ENCODE data around the gene CDC42SE2.
"Not testable (repeated sequence)": the region's sequence is repeated elsewhere in the genome, so short reads cannot be mapped to it uniquely, and the experiment has no call there.

CDC42SE2 gene

DNA sequence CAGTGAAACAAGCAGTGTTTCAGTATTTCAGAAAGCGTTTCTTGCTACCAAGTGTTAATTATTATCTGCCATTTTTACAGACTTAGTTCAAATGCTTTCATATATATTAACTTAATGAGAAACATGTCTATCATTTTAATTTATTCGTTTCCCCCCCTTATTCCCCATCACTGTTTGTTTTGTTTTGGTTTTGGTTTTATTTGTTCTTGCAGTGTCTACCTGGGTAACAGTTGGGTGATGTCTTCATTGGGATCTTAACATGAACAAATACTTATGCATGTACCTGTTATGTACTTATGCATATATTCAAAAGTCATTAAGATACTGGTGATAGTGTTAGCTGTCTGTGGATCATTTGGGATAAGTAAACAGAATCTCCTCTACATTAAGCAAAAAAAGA lies 108.0 kb downstream of the CDC42SE2 start:
- DNase-seq = no peak

DNA sequence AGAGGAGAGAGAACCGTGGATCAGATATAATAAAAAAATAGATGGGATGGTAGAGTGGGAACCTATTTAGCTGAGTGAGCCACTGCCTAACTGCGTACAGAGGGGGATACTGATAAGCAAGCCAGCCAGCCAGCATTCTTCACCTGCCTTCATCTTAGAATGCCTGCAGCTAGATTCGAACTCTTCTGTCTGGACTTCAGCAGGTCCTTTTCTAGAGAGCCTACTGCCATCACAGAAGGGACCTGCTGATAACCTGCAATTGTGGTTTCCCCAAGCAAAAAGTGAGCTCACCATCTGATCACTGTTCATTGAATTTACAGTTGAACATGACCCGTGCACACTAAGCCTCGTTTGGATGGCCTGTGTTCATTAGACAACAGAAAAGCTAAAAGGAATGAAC lies 109.4 kb downstream of the CDC42SE2 start:
- no peak for DNase-seq

DNA sequence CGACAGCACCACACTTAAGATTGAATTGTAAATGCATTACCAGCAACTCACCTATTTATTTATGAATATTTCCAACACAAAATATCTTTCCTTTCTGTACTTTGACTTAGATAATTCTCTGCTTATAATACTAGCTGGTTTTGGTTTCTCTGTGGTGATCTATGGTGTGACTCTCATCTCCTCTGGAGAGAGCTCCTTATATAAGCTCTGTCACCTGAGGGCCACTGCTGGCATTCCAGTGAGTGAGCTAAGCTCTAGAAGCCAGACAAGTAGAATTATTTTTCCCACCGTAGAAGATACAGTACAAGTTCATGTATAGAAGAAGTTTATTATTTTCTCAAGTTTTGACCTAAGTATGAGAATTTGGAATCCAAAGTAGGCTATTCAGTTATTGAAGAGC lies 111.5 kb downstream of the CDC42SE2 start:
- no peak for DNase-seq

DNA sequence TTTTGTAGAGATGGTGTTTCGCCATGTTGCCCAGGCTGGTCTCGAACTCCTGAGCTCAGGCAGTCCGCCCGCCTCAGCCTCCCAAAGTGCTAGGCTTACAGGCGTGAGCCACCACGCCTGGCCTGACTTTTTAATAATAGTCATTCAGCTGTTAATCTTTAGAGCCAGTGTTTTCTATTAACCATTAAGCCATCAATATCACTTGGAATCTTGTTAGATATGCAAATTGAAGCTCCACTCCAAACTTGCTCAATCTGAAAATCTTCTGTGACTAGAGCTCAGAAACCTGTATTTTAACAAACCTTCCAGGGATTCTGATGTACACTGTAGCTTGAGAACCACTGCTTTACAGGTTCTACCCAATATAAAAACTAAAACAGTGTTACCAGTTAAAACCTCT lies 113.5 kb downstream of the CDC42SE2 start:
- no peak for DNase-seq

DNA sequence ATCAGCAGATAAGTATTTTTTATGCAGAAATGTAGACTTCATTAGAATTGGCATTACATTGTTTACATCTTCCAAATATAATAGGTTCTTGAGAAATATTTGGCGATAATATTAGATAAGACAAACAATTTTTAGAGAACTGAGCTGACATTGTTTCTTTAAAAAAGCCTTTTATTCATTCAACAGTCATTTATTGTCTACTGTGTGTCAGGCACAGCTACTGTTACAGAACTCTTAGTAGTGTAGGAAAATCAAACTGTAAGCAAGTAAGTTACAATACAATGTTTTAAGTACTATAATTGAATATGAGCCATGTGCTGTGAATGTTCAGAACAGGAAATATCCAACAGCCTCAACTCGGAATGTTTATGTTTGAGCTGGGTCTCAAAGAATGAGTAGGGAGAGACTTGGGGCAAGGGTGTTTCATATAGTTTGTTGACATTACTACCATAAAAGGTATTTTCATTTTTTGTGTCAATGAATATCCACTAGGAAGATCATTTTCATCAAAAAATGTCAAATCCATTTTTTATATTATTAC lies 114.0 kb downstream of the CDC42SE2 start:
- DNase-seq = no peak

DNA sequence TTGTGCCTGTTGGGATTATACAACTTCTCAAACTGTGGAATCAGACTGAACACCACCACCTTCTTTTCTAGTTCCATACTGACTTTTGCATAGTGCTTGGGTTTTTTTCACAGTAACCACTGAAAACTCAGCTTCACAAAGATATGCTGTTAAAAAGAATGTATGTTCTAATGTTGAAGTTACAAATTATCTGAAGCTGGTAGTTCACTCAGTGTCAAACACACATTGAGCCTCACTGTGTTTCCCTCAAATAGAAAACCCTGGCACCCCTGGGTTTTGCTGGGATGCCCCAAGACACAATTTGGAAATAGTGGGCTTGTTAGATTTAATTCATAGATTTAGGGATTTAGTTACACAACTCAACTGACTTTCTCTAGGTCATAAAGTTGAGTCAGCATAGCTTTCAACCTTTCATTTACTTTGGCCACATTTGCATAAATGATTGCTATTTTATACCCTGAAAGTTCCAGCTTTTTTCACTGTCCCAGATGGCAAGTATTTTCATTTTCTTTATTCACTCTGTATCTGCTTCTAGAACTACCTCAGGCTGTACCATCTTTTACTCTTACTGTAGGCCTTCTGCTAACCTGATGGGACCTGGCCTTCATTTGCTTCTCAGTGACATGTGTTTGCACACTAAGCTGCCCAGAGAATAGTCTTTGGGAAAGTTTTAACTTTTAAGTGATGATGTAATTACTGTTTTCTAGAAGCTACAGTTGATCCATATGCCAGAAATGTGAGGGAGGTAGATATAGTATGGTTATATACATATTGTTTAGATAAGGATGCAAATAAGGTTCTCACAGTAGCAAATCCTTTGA lies 115.1 kb downstream of the CDC42SE2 start:
- DNase-seq = no peak

DNA sequence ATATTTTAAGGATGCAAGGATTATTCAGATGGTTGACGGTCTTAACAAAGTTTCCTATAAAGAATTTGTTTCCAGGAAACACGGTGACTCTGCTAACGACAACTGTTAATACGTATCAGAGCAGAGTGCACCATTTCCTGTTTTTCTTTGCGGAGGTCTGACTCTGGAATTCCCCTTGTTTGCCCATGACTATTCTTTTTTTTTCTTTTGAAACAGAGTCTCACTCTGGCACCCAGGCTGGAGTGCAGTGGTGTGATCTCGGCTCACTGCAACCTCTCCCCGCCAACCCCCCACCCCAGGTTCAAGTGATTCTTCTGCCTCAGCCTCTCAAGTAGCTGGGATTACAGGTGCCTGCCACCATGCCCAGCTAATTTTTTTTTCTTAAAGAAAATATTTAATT lies 115.9 kb downstream of the CDC42SE2 start:
- no peak for DNase-seq

DNA sequence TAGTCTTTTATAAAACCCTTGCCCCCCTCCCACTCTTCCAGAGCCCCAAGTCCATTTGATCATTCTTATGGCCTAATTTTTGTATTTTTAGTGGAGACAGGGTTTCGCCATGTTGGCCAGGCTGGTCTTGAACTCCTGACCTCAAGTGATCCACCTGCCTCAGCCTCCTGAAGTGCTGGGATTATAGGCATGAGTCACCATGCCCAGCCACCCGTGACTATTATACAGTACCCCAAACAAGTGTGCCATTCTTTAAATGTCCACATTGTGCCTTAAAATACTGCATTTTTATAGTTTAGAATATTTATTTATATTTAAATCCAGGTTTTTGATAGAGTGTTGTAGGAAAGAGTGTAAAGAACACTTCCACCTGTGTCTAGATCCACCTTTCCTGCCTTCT lies 116.4 kb downstream of the CDC42SE2 start:
- not testable (repeated sequence) for DNase-seq

DNA sequence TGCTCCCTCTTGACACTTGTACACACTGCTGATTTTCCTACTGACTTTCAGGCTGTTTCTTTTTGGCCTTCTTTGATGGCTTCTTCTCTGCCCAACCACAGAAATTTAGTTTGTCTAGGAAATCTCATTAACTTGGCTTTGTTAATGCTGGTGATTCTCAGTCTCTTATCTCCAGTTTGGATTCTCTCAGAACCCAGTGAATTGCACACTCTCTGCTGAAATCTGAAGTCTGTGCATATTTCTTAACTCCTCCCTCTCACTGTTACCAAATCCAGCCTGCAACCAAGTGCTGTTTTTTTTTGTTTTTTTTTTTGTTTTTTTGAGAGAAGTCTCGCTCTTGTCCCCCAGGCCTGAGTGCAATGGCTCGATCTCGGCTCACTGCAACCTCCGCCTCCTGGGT lies 117.2 kb downstream of the CDC42SE2 start:
- DNase-seq = no peak

DNA sequence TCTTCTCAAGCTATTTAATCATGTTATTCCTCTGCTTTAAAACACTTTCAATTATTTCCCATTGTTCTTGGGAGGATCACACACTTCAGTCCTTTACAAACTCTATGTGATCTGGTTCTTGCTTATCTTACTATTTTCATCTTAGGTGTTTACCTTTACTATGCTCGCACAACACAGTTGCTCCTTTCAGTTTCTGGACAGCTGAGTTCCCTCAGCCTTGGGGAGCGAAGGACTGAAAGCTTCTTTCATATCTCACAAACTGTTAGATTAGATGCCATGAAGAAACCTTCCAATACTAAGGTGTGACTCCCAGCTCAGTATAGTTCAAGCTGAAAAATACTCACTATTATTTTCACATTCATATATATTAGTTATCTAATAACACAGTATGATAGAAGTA lies 117.9 kb downstream of the CDC42SE2 start:
- DNase-seq = no peak

DNA sequence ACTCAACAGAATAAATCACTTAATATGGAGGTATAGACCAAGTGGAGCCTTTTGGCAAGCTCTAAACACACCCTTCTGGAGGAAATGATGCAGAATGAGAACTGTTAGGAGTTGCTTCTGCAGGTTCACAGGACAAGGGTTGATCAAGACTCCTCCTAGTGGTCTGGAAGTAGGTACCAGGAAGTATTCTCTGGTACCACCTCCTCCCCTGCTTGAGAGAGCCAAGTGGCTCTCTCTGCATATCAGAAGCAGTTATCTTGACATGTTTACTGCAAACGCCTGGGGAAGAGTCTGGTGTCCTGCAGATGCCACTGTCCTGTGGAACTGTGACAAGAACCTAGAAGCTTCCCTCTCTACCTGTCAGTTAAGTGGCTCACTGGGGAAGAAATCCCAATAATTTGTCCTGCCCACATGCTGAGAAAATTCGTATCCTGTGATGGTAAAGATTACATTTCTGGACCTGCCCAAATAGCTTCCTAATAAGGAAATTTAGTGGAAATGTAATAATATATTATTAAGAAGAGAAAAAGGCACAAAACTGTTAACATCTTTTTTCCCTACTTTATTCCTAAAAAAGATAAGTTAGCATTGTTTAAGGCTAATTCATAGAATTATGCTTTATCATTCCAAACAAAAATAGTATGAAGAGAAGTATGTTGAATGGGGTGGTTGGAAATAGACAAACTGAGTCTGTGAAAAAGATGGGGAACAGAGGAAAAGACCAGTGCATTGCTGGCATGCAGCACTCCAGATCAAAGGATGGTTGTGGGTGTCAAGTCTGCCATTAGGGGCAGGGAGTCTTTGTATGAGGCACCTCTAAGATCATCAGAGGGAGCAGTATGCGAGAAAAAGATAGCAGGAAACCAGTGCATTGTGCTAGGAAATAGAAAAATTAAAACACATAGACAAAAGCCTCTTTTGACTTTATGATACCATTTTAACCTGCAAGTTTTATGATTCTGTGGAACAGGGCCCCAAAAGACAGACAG lies 118.8 kb downstream of the CDC42SE2 start:
- peak; percentile 10 for DNase-seq

DNA sequence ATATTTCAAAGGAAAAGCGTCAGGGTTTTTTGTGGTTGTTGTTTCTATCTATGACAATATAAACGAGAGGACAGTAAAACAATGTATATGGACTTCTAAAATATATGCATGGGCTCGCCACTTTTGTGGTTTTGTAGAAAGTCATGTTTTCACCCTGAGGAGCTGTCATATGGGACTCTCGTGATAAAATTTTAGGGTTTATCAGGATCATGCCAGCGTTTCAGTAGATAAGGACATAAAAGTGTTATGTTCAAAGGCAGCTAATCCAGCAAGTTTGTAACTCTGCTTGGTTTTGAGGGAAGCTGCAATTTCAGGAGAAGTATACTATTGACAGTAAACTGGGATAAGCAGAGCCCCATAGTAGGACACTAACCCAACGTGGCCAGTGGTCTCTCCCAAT lies 120.3 kb downstream of the CDC42SE2 start:
- DNase-seq = no peak

DNA sequence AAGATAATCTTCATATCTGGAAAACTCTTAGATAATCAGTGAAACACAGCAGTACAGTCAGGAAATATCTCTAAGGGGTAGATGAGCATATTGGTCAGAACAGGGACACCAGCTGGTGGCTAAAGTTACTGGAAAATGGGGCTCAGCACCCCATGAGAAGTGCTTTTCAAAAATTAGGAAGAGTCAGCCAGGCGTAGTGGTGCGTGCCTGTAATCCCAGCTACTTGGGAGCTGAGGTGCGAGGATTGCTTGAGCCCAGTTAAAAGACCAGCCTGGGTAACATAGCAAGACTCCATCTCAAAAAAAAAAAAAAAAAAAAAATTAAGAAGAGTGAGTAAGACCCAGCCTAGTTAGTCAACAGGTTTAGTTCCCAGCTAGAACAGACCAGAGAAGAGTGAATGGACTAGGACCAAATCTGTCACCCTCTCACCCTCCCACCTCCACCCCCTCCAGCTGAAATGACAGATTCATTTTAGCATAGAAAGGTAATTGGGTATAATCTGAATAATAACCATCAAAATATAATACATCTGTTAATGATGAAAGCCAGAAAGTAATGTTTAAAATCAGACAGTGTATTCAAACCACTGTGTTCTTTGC lies 120.9 kb downstream of the CDC42SE2 start:
- no peak for DNase-seq

DNA sequence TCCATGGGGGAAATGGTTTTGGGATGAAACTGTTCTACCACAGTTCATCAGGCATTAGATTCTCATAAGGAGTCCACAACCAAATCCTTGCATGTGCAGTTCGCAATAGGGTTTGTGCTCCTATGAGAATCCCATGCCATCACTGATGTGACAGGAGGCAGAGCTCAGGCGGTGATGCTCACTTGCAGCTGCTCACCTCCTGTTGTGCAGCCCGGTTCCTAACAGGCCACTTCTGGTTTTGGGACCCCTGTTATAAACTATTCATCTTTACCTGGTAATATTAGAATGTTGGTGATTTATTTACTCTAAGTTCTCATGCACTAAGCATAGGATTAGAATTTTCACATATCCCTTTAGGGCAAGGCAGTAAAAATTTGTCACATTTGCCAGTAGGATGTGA lies 122.3 kb downstream of the CDC42SE2 start:
- no peak for DNase-seq

DNA sequence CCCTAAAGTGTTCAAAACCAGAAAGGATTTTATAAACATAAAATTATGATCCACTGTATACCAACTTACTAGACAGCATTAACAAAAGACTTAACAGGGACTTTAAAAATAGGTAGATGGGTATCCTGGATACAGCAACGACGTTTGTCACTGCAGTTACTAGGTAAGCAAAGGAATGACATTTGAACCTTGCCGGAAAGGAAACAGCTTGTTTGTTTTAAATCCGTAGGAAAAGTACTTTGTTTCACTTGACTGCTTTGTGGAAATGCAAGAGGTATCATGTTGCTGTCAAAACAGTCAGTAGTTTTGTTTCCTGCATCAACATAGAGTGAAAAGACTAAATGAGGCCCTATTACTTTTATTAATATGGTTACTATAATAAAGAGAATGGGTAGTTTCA lies 122.9 kb downstream of the CDC42SE2 start:
- DNase-seq = no peak

DNA sequence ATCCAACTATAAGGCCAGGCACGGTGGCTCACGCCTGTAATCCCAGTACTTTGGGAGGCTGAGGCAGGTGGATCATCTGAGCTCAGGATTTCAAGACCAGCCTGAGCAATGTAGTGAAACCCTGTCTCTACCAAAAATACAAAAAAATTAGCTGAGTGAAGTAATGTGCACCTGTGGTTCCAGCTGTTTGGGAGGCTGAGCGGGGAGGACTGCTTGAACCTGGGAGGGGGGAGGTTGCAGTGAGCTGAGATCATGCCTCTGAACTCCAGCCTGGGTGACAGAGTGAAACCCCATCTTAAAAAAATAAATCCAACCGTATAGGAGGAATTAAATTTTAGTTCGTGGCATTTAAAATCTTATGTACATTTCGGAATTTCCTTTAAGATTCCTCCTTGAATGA lies 123.4 kb downstream of the CDC42SE2 start:
- DNase-seq = no peak

DNA sequence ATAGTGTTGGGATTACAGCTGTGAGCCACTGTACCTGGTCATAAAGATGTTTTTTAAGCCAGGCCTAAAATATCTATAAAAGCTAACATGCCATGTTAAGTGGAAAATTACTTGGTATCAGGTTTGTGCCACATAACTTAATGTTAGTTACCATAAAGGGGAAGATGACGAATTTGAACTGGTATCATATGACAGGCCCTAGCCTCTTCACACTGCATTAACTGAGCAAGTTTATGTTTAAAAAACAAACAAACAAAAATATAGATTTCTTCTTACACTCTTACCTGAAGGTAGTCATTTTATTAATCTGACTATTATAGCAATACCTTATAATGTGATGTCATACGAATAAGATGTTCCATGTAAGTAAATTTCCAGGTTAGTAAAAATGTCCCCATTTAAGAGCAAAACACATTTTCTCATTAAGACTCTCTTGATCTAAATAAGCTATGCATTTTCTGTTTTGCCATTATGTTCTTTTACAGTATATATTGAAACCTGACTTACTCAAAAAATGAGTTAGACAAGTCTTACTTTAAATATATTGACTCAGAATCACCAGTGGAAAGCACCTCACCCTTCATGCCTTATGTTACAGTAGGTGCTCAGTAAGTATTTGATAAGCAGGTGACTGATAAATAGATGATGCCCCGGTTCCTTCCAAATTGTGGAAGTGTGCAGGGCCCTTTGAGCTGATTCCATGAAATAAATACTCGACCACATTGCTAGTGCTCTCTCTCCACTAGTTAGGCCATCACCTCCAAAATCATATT lies 125.4 kb downstream of the CDC42SE2 start:
- DNase-seq = no peak

DNA sequence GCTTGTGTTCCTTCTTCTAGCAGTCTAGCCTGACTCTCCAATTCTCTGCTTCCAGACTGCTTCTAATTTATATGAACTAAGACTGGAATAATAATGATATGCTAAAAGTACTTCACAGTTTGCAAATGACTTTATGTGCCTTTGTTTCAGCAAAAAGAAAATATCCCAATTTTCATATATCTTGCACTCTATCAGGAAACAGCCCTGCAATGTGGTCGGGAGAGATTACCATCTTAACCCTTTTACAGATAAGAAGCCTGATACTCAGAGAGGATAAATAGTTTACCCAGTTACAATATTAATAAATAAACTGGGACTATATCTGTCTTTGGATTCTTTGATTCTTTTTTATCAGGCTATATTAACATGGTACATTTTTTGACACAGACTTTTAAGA lies 126.0 kb downstream of the CDC42SE2 start:
- no peak for DNase-seq

DNA sequence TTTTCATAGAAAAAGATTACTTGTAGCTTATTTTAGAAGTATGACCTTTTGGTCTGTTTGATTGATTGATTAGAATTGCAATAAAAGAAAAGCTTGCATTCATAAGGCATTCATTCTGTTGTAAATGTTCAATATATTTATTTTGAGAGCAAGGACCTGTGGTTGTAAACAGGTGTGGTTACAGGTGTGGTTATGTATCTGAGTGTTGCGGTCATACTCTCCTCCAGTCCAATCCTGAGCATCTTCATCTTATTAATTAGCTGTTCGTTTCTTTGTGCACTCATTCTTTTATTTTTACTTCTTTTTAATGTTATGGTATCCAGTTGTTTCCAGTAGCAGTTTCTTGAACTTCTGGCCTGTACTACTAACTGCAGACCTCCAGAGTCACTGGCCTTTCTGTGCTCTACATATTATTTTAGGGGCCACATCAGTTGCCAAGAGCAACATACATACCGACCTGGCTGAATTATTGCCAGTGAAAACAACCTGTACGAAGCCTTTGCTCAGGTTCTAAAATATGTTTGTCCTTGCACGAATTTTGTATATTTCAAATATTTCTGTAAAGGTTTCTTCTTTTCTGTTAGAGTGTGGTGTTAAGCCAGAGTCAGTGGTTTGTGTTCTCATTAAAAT lies 128.7 kb downstream of the CDC42SE2 start:
- no peak for DNase-seq

DNA sequence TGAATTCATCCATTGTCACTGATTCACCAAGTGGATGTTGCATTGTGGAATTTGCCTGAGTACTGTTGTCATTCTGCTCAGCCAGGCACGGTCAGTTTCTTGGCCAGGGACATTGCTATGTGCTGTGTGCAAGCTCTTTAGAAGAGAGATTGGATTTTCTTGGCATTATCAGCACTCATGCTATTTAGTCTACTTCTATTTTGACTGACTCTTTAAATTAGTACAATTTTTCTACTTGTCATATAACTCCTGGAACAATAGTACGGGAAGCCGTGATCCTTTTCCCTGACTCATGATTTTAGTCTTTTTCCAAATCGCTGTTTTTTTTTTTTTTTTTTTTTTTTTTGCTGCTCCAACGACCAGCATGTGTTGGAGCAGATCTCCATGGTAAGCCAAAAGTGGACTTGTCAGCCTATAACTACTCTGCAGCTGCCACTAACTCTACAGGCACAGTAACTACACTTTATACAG lies 129.7 kb downstream of the CDC42SE2 start:
- DNase-seq = no peak

DNA sequence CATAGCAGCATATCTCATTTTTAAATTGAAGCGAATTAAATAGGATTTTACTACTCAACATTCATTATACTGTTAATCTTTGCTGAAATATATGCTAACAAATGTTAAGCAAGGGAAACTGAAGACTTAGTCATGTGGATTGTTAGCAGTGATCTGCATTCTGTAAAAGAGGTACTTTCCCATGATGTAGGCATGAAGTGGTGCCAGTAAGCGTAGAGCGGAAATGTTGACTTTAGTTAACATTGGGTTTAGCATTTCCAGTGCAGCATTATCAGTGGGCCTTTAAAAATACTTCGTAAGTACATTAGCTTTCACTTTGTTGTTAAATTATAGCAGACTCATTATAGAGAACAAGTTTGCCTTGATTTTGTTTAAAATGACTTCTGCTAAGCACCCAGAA lies 130.3 kb downstream of the CDC42SE2 start:
- no peak for DNase-seq

DNA sequence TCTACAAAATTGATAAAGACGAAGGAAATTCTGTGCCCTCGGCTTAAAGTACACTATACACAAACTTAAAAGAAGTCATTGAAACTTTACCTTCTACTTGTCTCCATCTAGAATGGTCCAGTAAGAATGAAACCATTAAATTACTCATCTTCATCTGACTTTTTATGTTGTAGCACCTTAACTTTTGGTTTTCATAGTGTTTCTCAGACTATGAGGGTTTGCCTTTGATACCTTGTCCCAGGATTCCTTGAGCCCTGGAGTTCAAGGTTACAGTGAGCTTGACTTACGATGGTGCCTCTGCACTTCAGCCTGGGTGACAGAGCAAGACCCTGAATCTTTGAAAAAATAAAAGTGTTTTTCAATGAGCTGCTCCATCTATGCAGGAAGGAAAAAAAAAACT lies 132.2 kb downstream of the CDC42SE2 start:
- DNase-seq = no peak

Measured in retina (tissue), 1 donor.